ENCODE measurements around the gene TMCC3. TPM values are rescaled to one million over a fixed set of nuclear protein-coding genes. Genes with fewer than 3 reads are reported as not detected.

TMCC3 gene
- total and polyA plus RNA-seq, 9 of the 15 experiments (the other 6 are each of a cell fraction or from before 2014, with no cell fraction given): not detected

- TF ChIP-seq RAD21 (CRISPR knock-in tag; conservative IDR thresholded peaks at IDR 0.05 in 1 of 2, IDR thresholded peaks at IDR 0.05 in 1 of 2) (peak; percentile 96 to 97), FOXP4 (CRISPR knock-in tag; IDR thresholded peaks at IDR 0.05; ENCODE audit: borderline replicate concordance) (no peak), GTF3C2 (IDR thresholded peaks at IDR 0.05; ENCODE audit: borderline replicate concordance, extremely low read depth, insufficient read length) (no peak), MYNN (IDR thresholded peaks at IDR 0.05) (no peak), MYNN (CRISPR knock-in tag; IDR thresholded peaks at IDR 0.05) (no peak), POLR3G (IDR thresholded peaks at IDR 0.05; ENCODE audit: extremely low read depth, insufficient read length, insufficient replicate concordance) (no peak), CREM (IDR thresholded peaks at IDR 0.05; ENCODE audit: low read depth) (0 out of 2 replicates have a peak, but pooled peaks have one; percentile 17), PPARD (CRISPR knock-in tag; IDR thresholded peaks at IDR 0.05) (no peak), ARID2 (IDR thresholded peaks at IDR 0.05) (peak; percentile 89), ZBTB7A (IDR thresholded peaks at IDR 0.05; ENCODE audit: borderline replicate concordance, control insufficient read depth, low read depth, low read length) (0 out of 2 replicates have a peak, but pooled peaks have one; percentile 19)
Observed at GRCh38 chr12:94532490-94533422, 117.6 kb downstream of the TMCC3 start (continued).

Measured in K562 (cell line).